OCI-LY3 (cell line): ENCODE data around the gene ETV6.

Experiments
- H2AFZ ChIP-seq: fragments of 200-600, 300-600 bp; shearing (Covaris generic); 2 replicates; pipeline ENCODE4 v1.6.0; 2014; ENCODE audit warnings: antibody characterized with exemption, low read depth, low read length
- H3K27ac ChIP-seq: fragments of 200-600, 300-600 bp; sonication (generic); 2 replicates; pipeline ENCODE4 v1.5.1; 2014; ENCODE audit warnings: mild to moderate bottlenecking, low read length, moderate library complexity, mixed read lengths
- H3K27me3 ChIP-seq: fragments of 200-600, 300-600 bp; sonication (generic); 2 replicates; pipeline ENCODE4 v1.6.1; 2014; ENCODE audit warnings: low read depth, low read length, mixed read lengths
- H3K36me3 ChIP-seq: fragments of 200-600, 300-600 bp; sonication (generic); replicated peaks from 2 replicates; pipeline ENCODE3; 2014; ENCODE audit warnings: low read depth, low read length, mixed read lengths
- H3K4me1 ChIP-seq: fragments of 300-600, 200-600 bp; sonication (generic); 2 replicates; pipeline ENCODE4 v1.6.1; 2014; ENCODE audit warnings: low read length, mixed read lengths
- H3K4me2 ChIP-seq: fragments of 200-600, 300-600 bp; sonication (generic); 2 replicates; pipeline ENCODE4 v1.6.1; 2014; ENCODE audit warnings: low read length, mixed read lengths
- H3K4me3 ChIP-seq: fragments of 300-600, 200-600 bp; sonication (generic); 2 replicates; pipeline ENCODE4 v1.5.1; 2014; ENCODE audit warnings: antibody characterized with exemption, mild to moderate bottlenecking, low read length, moderate library complexity
- H3K79me2 ChIP-seq: fragments of 300-600, 200-600 bp; shearing (Covaris generic); 2 replicates; pipeline ENCODE4 v1.6.1; 2014; ENCODE audit warnings: mild to moderate bottlenecking, low read length, mixed read lengths
- H3K9ac ChIP-seq: fragments of 300-600, 200-600 bp; shearing (Covaris generic); 2 replicates; pipeline ENCODE4 v1.6.0; 2014; ENCODE audit warnings: mild to moderate bottlenecking, low read length, moderate library complexity
- H3K9me3 ChIP-seq: fragments of 200-600, 300-600 bp; shearing (Covaris generic); 2 replicates; pipeline ENCODE4 v1.6.1; 2014; ENCODE audit warnings: low read length, mixed read lengths; ENCODE audit not compliant: insufficient read depth
- H4K20me1 ChIP-seq: fragments of 200-600, 300-600 bp; sonication (generic); 2 replicates; pipeline ENCODE4 v1.6.1; 2016; ENCODE audit warnings: low read length, mixed read lengths; ENCODE audit not compliant: insufficient read depth
- CTCF ChIP-seq: fragments of 200-600, 300-600 bp; sonication (generic); IDR thresholded peaks from 2 replicates; pipeline ENCODE4 v1.5.1; 2014; ENCODE audit warnings: antibody characterized with exemption, low read length, low read depth
- EZH2phosphoT487 ChIP-seq: fragments of 200-600 bp; shearing (Covaris generic); IDR thresholded peaks from 2 replicates; pipeline ENCODE4 v1.6.1; 2018; ENCODE audit warnings: antibody characterized with exemption, mixed run types, low read depth

ETV6 gene

GRCh38 chr12:11861155-11861863, 211.8 kb downstream of the ETV6 start:
- no peak overlapping the region for H3K27ac ChIP-seq
- TF ChIP-seq CTCF (no peak), EZH2phosphoT487 (no peak)
- H3K27me3 ChIP-seq = no peaks in the 10 kb centered on the region
- no peak overlapping the region for H3K4me2 ChIP-seq
- no peak overlapping the region for H3K4me3 ChIP-seq
- H3K9ac ChIP-seq = no peak overlapping the region
- H4K20me1 ChIP-seq = no peaks in the 10 kb centered on the region
- peaks cover 12% of the 10 kb centered on the region for H3K4me1 ChIP-seq
- peaks cover 7% of the 10 kb centered on the region; the same call in 1 of the 2 replicates for H3K9me3 ChIP-seq
- H3K36me3 ChIP-seq = peaks cover 59% of the 10 kb centered on the region
- H3K79me2 ChIP-seq = 0 out of 2 replicates have a peak, but pooled peaks cover 2% of the 10 kb centered on the region
- H2AFZ ChIP-seq = no peak overlapping the region

GRCh38 chr12:11861864-11862600, 212.6 kb downstream of the ETV6 start:
- Histone ChIP-seq H3K27ac (no peak overlapping the region), H3K4me2 (no peak overlapping the region), H3K4me1 (peaks cover 12% of the 10 kb centered on the region)

GRCh38 chr12:11862798-11863197, 213.3 kb downstream of the ETV6 start:
- Histone ChIP-seq H3K4me1 (peaks cover 12% of the 10 kb centered on the region), H3K36me3 (peaks cover 64% of the 10 kb centered on the region), H2AFZ (no peak overlapping the region), H3K4me3 (no peak overlapping the region), H4K20me1 (no peaks in the 10 kb centered on the region), H3K9ac (no peak overlapping the region), H3K27me3 (no peaks in the 10 kb centered on the region), H3K4me2 (no peak overlapping the region), H3K27ac (no peak overlapping the region), H3K9me3 (peaks cover 10% of the 10 kb centered on the region; the same call in 1 of the 2 replicates), H3K79me2 (peaks cover 13% of the 10 kb centered on the region; the same call in 1 of the 2 replicates)
- TF ChIP-seq CTCF (no peak), EZH2phosphoT487 (no peak)

More at GRCh38 chr12:11861864-11862600, 212.6 kb downstream of the ETV6 start:
- Histone ChIP-seq H3K4me3 (no peak overlapping the region), H4K20me1 (no peaks in the 10 kb centered on the region), H3K36me3 (peaks cover 61% of the 10 kb centered on the region), H2AFZ (no peak overlapping the region), H3K9ac (no peak overlapping the region), H3K79me2 (0 out of 2 replicates have a peak, but pooled peaks cover 8% of the 10 kb centered on the region), H3K27me3 (no peaks in the 10 kb centered on the region), H3K9me3 (peaks cover 10% of the 10 kb centered on the region; the same call in 1 of the 2 replicates)
- TF ChIP-seq EZH2phosphoT487 = no peak
- TF ChIP-seq CTCF = no peak

GRCh38 chr12:11863478-11863906, 214.0 kb downstream of the ETV6 start:
- Histone ChIP-seq H3K79me2 (peaks cover 15% of the 10 kb centered on the region; the same call in 1 of the 2 replicates), H3K4me2 (no peak overlapping the region), H3K9me3 (peaks cover 10% of the 10 kb centered on the region; the same call in 1 of the 2 replicates), H3K9ac (no peak overlapping the region), H3K4me1 (peaks cover 12% of the 10 kb centered on the region), H3K27me3 (no peaks in the 10 kb centered on the region), H4K20me1 (no peaks in the 10 kb centered on the region), H3K4me3 (no peak overlapping the region), H2AFZ (no peak overlapping the region), H3K27ac (no peak overlapping the region), H3K36me3 (peaks cover 66% of the 10 kb centered on the region)
- TF ChIP-seq EZH2phosphoT487 = no peak
